Measurements from ENCODE around the gene THRAP3.

Gene THRAP3, protein sequence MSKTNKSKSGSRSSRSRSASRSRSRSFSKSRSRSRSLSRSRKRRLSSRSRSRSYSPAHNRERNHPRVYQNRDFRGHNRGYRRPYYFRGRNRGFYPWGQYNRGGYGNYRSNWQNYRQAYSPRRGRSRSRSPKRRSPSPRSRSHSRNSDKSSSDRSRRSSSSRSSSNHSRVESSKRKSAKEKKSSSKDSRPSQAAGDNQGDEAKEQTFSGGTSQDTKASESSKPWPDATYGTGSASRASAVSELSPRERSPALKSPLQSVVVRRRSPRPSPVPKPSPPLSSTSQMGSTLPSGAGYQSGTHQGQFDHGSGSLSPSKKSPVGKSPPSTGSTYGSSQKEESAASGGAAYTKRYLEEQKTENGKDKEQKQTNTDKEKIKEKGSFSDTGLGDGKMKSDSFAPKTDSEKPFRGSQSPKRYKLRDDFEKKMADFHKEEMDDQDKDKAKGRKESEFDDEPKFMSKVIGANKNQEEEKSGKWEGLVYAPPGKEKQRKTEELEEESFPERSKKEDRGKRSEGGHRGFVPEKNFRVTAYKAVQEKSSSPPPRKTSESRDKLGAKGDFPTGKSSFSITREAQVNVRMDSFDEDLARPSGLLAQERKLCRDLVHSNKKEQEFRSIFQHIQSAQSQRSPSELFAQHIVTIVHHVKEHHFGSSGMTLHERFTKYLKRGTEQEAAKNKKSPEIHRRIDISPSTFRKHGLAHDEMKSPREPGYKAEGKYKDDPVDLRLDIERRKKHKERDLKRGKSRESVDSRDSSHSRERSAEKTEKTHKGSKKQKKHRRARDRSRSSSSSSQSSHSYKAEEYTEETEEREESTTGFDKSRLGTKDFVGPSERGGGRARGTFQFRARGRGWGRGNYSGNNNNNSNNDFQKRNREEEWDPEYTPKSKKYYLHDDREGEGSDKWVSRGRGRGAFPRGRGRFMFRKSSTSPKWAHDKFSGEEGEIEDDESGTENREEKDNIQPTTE

DNA sequence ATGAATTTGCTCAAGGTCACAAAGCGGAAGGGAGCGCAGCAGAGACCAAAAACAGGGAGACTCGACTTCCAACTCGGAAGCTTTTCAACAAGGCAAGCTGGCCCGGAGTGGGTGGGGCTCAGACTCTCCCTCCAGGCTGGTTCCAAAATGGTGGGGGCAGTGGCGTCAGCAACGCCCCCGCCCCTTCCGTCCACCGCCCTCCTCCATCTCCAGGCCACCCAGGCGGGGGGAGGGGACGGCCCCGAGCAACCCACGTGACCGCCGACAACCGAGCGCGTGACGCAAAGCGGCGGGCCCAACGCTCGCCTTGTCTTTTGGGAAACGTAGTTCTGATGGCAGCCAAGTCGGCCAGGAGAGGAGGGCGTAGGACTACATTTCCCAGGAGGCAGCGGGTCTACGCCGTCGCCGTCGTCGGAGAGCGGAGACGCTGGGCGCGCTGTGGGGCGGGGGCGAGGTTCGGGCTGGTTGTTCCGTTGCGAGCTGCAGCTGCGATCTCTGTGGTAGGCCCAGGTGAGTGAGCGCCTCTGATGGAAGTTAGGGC, at the start of gene THRAP3:
Gene THRAP3, plus strand, starts transcription at position 448 of the 541 bp plus-strand sequence. CDS start 58,121 bp downstream, outside the sequence.
- Histone ChIP-seq H3K4me3 (ENCODE audit: low read depth in 1 of 2, low read length in 2 of 2) (peak within 1 kb of the TSS; percentile 87 to 90), H3K27me3 (ENCODE audit: control insufficient read depth in 1 of 2, insufficient read depth in 2 of 2, low read length in 2 of 2) (no peaks in the 10 kb centered on the region), H3K4me1 (ENCODE audit: control insufficient read depth in 1 of 2, insufficient read depth in 2 of 2, low read length in 2 of 2) (peaks cover 9 to 25% of the 10 kb centered on the region in 2 donors), H3K9ac (ENCODE audit: low read depth in 1 of 2, low read length in 2 of 2) (peak within 1 kb of the TSS; percentile 83 to 97), H3K9me3 (ENCODE audit: control insufficient read depth in 1 of 2, low read length in 2 of 2) (no peaks in the 10 kb centered on the region), H3K27ac (ENCODE audit: low read depth, low read length) (peak within 1 kb of the TSS; percentile 95), H3K36me3 (ENCODE audit: control insufficient read depth in 1 of 2, insufficient read depth in 2 of 2, low read length in 2 of 2) (peaks cover 0 to 10% of the 10 kb centered on the region in 2 donors)

DNA sequence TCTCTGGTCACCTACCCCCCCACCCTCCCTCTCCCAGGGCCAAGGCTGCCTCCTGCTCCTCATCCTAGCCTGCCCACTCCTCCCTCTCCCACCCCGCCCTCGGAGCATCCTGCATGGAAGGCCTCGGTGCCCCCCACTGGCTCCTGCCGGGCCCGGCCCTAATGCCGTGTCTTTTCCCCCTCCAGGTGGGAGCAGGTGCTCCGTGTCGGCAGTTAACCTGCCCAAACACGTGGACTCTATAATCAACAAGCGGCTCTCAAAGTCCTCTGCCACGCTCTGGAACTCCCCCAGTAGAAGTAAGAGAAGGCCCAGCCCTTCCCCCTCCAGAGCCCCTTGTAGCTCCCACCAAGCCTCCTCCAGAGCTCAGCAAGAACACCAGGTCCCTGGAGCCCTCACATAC, 49.5 kb upstream of the THRAP3 start:
- H3K27ac ChIP-seq (ENCODE audit: low read depth, low read length), result peak overlapping the region; percentile 46

DNA sequence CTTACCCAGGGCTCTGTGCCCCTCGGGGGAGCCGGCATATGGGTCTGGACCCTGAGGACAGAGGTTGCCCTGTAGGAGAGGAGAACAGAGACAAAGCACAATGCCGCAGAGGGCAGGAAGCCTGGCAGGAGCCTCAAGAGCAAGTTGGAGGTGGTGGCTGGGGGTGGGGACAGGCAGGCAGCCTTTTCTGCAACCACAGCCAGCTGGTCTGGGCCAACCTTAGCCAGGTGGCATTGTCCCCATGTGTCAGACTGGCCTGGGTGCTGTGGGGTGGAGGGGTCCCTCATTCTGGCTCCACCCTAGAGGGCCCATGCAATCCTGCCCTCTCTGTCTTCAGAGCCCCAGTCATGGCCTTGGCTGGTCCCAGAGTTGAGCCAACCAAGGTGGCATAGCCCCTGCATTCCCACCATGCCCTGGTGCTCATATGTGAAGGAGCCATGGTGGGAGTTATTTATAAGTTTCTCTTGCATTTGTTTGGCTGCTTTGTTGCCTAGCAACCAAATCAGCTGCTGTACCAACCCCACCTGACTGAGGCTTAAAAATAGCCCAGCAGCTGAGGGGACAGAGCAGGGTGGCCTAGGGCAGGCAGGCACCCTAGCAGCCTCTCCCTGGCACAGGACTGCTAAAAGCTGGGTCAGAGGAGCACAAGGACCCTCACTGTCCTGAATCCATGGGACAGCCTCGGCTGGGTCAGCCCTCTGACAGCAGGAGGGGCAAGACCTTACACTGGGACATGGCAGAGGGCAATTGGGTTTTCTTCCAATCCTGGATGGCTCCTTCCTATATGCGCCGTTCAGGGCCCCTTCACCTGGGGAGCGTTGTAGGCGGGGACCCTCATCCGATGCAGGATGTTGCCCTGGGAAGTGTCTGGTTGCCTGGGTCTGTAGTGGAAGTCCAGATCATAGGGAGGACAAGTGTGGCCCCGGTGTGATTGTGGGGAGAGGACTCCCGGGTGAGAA, 48.8 kb upstream of the THRAP3 start:
- Histone ChIP-seq H3K36me3 (ENCODE audit: control insufficient read depth in 1 of 2, insufficient read depth in 2 of 2, low read length in 2 of 2) (peaks cover 47 to 77% of the 10 kb centered on the region in 2 donors), H3K9ac (ENCODE audit: low read depth in 1 of 2, low read length in 2 of 2) (peak overlapping the region in 1 of 2 donors; percentile 32), H3K9me3 (ENCODE audit: control insufficient read depth in 1 of 2, low read length in 2 of 2) (no peaks in the 10 kb centered on the region), H3K4me3 (ENCODE audit: low read depth in 1 of 2, low read length in 2 of 2) (no peak overlapping the region), H3K27ac (ENCODE audit: low read depth, low read length) (peak overlapping the region; percentile 46), H3K27me3 (ENCODE audit: control insufficient read depth in 1 of 2, insufficient read depth in 2 of 2, low read length in 2 of 2) (no peaks in the 10 kb centered on the region), H3K4me1 (ENCODE audit: control insufficient read depth in 1 of 2, insufficient read depth in 2 of 2, low read length in 2 of 2) (peaks cover 9 to 16% of the 10 kb centered on the region in 2 donors)

More for the DNA sequence above, 49.5 kb upstream of the THRAP3 start:
- Histone ChIP-seq H3K9me3 (ENCODE audit: control insufficient read depth in 1 of 2, low read length in 2 of 2) (no peaks in the 10 kb centered on the region), H3K9ac (ENCODE audit: low read depth in 1 of 2, low read length in 2 of 2) (no peak overlapping the region), H3K27me3 (ENCODE audit: control insufficient read depth in 1 of 2, insufficient read depth in 2 of 2, low read length in 2 of 2) (no peaks in the 10 kb centered on the region), H3K4me1 (ENCODE audit: control insufficient read depth in 1 of 2, insufficient read depth in 2 of 2, low read length in 2 of 2) (peaks cover 6 to 16% of the 10 kb centered on the region in 2 donors), H3K4me3 (ENCODE audit: low read depth in 1 of 2, low read length in 2 of 2) (no peak overlapping the region), H3K36me3 (ENCODE audit: control insufficient read depth in 1 of 2, insufficient read depth in 2 of 2, low read length in 2 of 2) (peaks cover 44 to 70% of the 10 kb centered on the region in 2 donors)

DNA sequence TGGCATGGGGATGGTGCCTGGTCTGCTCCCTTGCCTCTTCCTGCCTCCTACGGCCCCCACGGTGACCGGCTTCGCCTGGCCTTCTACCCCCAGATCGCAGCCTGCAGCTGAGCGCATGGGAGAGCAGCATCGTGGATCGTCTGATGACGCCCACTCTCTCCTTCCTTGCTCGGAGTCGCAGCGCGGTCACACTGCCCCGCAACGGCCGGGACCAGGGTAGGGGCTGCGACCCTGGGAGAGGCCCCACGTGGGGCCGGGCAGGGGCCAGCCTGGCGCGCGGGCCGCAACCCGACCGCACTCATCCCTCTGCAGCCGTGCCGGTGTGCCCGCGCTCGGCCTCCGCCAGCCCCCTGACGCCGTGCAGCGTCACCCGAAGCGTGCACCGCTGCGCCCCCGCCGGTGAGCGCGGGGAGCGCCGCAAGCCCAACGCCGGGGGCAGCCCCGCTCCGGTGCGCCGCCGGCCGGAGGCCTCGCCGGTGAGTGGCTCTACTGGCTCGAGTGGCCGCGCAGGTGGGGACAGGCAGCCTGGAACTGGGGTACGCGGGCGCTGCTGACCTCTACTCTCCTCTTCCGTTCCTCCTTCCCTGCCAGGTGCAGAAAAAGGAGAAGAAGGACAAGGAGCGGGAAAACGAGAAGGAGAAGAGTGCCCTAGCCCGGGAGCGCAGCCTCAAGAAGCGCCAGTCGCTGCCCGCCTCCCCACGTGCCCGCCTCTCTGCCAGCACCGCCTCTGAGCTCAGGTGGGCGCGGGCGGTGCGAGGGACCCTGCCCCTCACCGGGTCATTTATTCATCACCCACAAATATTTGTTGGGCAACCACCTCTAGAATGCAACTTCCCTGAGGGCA, 47.9 kb upstream of the THRAP3 start:
- Histone ChIP-seq H3K9me3 (ENCODE audit: control insufficient read depth in 1 of 2, low read length in 2 of 2) (no peaks in the 10 kb centered on the region), H3K9ac (ENCODE audit: low read depth in 1 of 2, low read length in 2 of 2) (no peak overlapping the region), H3K27ac (ENCODE audit: low read depth, low read length) (no peak overlapping the region), H3K4me1 (ENCODE audit: control insufficient read depth in 1 of 2, insufficient read depth in 2 of 2, low read length in 2 of 2) (peaks cover 9 to 16% of the 10 kb centered on the region in 2 donors), H3K36me3 (ENCODE audit: control insufficient read depth in 1 of 2, insufficient read depth in 2 of 2, low read length in 2 of 2) (peaks cover 50 to 77% of the 10 kb centered on the region in 2 donors), H3K4me3 (ENCODE audit: low read depth in 1 of 2, low read length in 2 of 2) (no peak overlapping the region), H3K27me3 (ENCODE audit: control insufficient read depth in 1 of 2, insufficient read depth in 2 of 2, low read length in 2 of 2) (no peaks in the 10 kb centered on the region)

DNA sequence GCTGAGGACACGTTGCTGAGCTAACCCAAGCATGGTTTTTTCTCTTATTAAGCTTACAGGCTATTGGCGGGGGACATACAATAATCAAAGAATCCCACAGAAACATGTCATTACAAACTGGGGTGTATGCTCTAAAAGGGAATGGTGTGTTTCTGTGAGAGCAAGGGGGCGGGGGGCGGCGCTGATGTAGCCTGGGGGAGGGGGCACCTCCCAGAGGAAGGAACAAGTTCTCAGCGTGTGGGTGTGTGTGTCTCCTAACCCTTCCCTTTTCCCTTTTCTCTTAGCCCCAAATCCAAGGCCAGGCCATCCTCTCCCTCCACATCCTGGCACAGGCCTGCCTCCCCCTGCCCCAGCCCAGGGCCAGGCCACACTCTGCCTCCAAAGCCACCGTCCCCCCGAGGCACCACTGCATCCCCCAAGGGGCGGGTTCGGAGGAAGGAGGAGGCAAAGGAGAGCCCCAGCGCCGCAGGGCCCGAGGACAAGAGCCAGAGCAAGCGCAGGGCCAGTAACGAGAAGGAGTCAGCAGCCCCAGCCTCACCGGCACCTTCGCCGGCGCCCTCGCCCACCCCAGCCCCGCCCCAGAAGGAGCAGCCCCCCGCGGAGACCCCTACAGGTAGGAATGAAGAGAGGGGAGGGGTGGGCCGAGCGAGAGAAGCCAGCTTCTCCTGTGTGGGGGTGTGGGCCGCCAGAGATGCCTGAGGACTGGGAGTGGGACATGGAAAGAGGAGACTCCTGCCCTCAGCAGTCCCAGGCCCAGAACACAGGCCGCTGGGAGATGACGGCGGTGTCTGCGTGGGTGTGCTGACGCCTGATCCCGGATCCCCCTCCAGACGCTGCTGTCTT, 46.4 kb upstream of the THRAP3 start:
- H3K9me3 ChIP-seq (ENCODE audit: control insufficient read depth in 1 of 2, low read length in 2 of 2), result no peaks in the 10 kb centered on the region
- no peak overlapping the region for H3K27ac ChIP-seq (ENCODE audit: low read depth, low read length)
- peak overlapping the region; percentile 22 to 64 for H3K9ac ChIP-seq (ENCODE audit: low read depth in 1 of 2, low read length in 2 of 2)
- H3K4me3 ChIP-seq (ENCODE audit: low read depth in 1 of 2, low read length in 2 of 2), result peak overlapping the region; percentile 56 to 59
- peaks cover 9 to 16% of the 10 kb centered on the region in 2 donors for H3K4me1 ChIP-seq (ENCODE audit: control insufficient read depth in 1 of 2, insufficient read depth in 2 of 2, low read length in 2 of 2)
- H3K36me3 ChIP-seq (ENCODE audit: control insufficient read depth in 1 of 2, insufficient read depth in 2 of 2, low read length in 2 of 2), result peaks cover 41 to 64% of the 10 kb centered on the region in 2 donors
- no peaks in the 10 kb centered on the region for H3K27me3 ChIP-seq (ENCODE audit: control insufficient read depth in 1 of 2, insufficient read depth in 2 of 2, low read length in 2 of 2)

DNA sequence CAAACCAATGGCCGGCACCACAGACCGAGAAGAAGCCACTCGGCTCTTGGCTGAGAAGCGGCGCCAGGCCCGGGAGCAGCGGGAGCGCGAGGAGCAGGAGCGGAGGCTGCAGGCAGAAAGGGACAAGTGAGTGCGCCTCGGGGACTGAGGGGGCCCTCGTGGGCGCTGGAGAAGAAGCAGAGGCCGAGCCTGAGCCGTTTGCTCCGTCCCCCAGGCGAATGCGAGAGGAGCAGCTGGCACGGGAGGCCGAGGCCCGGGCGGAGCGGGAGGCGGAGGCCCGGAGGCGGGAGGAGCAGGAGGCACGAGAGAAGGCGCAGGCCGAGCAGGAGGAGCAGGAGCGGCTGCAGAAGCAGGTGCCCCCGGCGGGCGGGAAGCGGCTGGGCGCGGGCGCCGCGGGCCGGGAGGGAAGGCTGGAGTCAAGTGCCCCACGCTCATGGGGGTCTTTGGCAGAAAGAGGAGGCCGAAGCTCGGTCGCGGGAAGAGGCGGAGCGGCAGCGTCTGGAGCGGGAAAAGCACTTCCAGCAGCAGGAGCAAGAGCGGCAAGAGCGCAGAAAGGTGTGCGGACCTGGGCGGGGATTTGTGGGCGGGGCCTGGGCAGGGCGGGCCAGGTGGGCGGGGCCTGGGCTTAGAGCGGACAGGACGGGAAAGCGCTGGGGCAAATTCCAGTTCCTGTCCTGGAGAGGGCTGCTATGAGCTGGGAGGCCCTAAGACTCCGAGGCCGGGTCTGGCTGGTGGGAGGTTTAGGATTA, 45.6 kb upstream of the THRAP3 start:
- Histone ChIP-seq H3K36me3 (ENCODE audit: control insufficient read depth in 1 of 2, insufficient read depth in 2 of 2, low read length in 2 of 2) (peaks cover 33 to 56% of the 10 kb centered on the region in 2 donors), H3K4me1 (ENCODE audit: control insufficient read depth in 1 of 2, insufficient read depth in 2 of 2, low read length in 2 of 2) (peaks cover 9 to 16% of the 10 kb centered on the region in 2 donors), H3K27ac (ENCODE audit: low read depth, low read length) (peak overlapping the region; percentile 7), H3K27me3 (ENCODE audit: control insufficient read depth in 1 of 2, insufficient read depth in 2 of 2, low read length in 2 of 2) (no peaks in the 10 kb centered on the region), H3K4me3 (ENCODE audit: low read depth in 1 of 2, low read length in 2 of 2) (peak overlapping the region; percentile 56 to 59), H3K9me3 (ENCODE audit: control insufficient read depth in 1 of 2, low read length in 2 of 2) (no peaks in the 10 kb centered on the region), H3K9ac (ENCODE audit: low read depth in 1 of 2, low read length in 2 of 2) (peak overlapping the region; percentile 43 to 64)

DNA sequence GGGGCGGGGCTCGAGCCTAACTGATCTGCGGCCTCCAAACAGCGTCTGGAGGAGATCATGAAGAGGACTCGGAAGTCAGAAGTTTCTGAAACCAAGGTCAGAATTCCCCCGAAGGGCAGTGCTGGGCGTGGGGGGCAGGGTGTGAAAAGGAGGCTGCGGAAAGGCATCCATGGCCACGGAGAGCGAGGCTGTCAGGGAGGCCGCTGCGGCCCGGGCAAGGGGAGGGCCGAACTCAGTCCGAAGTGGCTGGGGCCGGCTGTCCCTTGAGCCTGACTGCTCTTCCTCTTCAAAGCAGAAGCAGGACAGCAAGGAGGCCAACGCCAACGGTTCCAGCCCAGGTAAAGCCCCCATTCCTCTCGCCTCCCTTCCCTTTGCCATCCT, 45.0 kb upstream of the THRAP3 start:
- peak overlapping the region; percentile 56 to 58 for H3K4me3 ChIP-seq (ENCODE audit: low read depth in 1 of 2, low read length in 2 of 2)
- peaks cover 28 to 50% of the 10 kb centered on the region in 2 donors for H3K36me3 ChIP-seq (ENCODE audit: control insufficient read depth in 1 of 2, insufficient read depth in 2 of 2, low read length in 2 of 2)
- H3K9ac ChIP-seq (ENCODE audit: low read depth in 1 of 2, low read length in 2 of 2), result peak overlapping the region; percentile 43 to 77
- no peak overlapping the region for H3K27ac ChIP-seq (ENCODE audit: low read depth, low read length)
- peaks cover 9 to 16% of the 10 kb centered on the region in 2 donors for H3K4me1 ChIP-seq (ENCODE audit: control insufficient read depth in 1 of 2, insufficient read depth in 2 of 2, low read length in 2 of 2)
- H3K27me3 ChIP-seq (ENCODE audit: control insufficient read depth in 1 of 2, insufficient read depth in 2 of 2, low read length in 2 of 2), result no peaks in the 10 kb centered on the region
- H3K9me3 ChIP-seq (ENCODE audit: control insufficient read depth in 1 of 2, low read length in 2 of 2), result no peaks in the 10 kb centered on the region

DNA sequence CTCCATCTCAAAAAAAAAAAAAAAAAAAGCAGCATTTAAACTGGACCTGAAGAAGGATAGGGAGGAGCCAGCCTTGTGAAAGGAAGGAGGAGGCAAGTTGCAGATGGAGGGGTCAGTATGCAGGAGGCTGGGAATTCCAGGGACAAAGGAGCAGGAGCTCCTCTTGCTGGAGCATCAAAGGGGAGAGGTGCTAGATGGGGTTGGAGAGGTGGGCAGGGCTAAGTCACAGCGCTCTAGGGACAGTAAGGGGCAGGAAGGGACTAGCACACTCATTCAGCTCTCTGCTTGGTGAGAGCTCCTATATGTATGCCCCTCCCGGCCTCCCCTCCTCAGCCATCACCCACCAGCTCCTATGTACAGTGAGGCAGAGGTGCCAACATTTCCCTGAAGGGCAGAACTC, 41.5 kb upstream of the THRAP3 start:
- no peaks in the 10 kb centered on the region for H3K9me3 ChIP-seq (ENCODE audit: control insufficient read depth in 1 of 2, low read length in 2 of 2)
- no peak overlapping the region for H3K4me3 ChIP-seq (ENCODE audit: low read depth in 1 of 2, low read length in 2 of 2)
- no peak overlapping the region for H3K9ac ChIP-seq (ENCODE audit: low read depth in 1 of 2, low read length in 2 of 2)
- H3K27ac ChIP-seq (ENCODE audit: low read depth, low read length), result no peak overlapping the region
- peaks cover 9% of the 10 kb centered on the region in 2 donors for H3K4me1 ChIP-seq (ENCODE audit: control insufficient read depth in 1 of 2, insufficient read depth in 2 of 2, low read length in 2 of 2)
- H3K36me3 ChIP-seq (ENCODE audit: control insufficient read depth in 1 of 2, insufficient read depth in 2 of 2, low read length in 2 of 2), result peaks cover 14 to 22% of the 10 kb centered on the region in 2 donors
- H3K27me3 ChIP-seq (ENCODE audit: control insufficient read depth in 1 of 2, insufficient read depth in 2 of 2, low read length in 2 of 2), result no peaks in the 10 kb centered on the region

Measured in duodenal mucosa (tissue), 2 donors.